GM12875 (cell line): ENCODE measurements around the gene GMPPA.

Experiments
- H3K4me3 ChIP-seq: one replicate; pipeline ENCODE4 v1.5.1; 2011; ENCODE audit warnings: low read depth, low read length, control low read depth
- TF ChIP-seq, protein P1 (sequence below): IDR thresholded peaks from 2 replicates; pipeline ENCODE4 v1.5.1; 2011; ENCODE audit warnings: low read depth, mild to moderate bottlenecking, control low read depth, inconsistent platforms, low read length, moderate library complexity, borderline replicate concordance; ENCODE audit not compliant: insufficient read depth

The GMPPA gene

DNA sequence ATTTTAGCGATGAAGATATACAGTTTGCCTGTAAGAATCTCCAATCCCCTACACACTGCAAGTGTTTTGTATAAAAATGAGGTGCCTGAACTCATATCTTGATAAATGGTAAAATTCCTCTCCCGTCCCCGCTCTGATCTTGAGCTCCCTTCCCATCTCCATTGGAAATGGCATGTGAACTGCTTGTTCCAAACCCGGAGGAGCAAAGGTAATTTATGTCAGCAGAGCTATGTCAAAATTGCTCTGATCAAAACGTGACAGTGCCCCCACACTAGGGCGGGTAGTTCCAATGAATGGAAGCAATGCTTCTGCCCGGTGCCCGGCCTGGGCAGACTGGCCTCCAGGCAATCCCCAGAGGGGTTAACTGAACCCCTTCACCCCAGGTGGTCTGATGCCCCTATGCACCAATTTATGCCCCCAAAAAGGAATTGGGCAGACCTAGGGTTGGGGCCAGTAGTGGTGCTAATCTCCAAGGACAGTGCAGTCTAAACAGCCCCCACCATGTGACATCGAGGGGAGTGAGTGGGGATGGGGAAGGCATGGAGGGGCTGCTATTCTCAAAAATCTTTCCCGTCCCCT lies 3.6 kb upstream of the GMPPA start:
- no peak overlapping the region for H3K4me3 ChIP-seq
- TF ChIP-seq, protein P1, sequence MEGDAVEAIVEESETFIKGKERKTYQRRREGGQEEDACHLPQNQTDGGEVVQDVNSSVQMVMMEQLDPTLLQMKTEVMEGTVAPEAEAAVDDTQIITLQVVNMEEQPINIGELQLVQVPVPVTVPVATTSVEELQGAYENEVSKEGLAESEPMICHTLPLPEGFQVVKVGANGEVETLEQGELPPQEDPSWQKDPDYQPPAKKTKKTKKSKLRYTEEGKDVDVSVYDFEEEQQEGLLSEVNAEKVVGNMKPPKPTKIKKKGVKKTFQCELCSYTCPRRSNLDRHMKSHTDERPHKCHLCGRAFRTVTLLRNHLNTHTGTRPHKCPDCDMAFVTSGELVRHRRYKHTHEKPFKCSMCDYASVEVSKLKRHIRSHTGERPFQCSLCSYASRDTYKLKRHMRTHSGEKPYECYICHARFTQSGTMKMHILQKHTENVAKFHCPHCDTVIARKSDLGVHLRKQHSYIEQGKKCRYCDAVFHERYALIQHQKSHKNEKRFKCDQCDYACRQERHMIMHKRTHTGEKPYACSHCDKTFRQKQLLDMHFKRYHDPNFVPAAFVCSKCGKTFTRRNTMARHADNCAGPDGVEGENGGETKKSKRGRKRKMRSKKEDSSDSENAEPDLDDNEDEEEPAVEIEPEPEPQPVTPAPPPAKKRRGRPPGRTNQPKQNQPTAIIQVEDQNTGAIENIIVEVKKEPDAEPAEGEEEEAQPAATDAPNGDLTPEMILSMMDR = no peak

DNA sequence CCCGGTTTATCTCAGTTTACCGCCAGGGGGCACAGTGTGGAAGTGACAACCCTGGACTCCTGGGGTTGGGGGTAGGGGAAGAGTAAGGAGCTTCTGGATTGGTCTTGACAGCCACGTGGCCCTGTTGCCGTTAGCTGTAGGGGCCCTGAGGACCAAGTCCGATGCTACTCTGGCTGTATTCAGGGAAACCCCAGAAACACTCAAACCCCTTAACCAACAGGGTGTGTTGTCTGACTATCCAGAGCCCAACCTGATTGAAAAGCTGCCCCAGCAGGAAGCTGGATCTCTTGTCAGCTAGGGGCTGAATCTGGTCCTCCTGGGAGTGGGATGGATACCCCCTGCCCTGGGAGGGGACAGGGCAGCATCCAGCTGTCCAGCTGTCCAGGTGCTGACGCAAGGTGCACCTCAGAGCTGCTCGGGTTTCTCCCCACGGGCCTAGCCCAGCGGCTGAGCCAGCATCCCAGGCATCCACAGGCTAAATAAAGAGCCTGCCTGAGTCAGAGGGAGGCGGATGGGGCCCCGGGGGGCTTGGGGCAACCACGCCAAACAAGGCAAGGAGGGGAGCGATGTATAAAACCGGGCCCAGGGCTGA lies 3.1 kb upstream of the GMPPA start:
- no peak overlapping the region for H3K4me3 ChIP-seq
- TF ChIP-seq, protein P1 = peak; percentile 62

GRCh38 chr2:219496247-219496824 lies 2.4 kb upstream of the GMPPA start:
- TF ChIP-seq, protein P1 = no peak
- no peak overlapping the region for H3K4me3 ChIP-seq

- TF ChIP-seq, protein P1 = no peak
- no peak overlapping the region for H3K4me3 ChIP-seq
Observed at GRCh38 chr2:219496825-219497494, 1.7 kb upstream of the GMPPA start.

DNA sequence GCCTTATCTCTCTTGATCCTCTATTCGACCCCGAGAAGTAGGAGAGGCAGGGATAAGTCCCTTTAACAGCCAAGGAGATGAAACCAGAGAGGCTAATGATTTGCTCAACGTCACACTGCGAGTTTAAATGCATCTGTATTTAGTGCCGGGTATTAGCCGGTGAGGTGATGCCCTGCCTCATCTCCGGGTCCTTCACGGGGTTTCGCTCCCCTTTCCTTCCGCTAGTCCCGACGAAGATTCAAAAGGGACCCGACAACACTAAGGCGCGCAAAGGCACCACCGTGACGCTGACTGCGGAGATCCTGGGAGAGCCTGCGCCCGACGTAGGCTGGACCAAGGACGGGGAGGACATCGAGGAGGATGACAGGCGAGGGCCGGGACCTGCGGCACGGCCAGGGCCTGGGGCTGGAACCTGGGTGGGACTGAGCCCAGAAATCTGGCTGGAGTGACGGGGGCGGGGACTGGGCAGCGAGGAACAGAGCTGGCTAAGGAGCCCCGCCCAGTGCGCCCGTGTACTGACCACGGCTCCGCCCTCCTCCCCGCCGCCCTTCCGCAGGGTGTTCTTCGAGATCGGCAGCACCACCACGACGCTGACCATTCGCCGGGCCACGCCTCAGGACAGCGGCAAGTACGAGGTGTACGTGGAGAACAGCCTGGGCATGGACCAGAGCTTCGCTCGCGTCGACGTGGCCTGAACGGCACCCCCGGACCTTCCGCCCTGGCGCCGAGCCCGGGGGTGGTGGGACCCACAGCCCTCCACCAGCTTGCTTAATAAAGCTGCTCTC lies 1.0 kb upstream of the GMPPA start:
- TF ChIP-seq, protein P1 = no peak

GRCh38 chr2:219499058-219499307 lies 292 bp downstream of the GMPPA start:
- H3K4me3 ChIP-seq = peak overlapping the region; percentile 83
- TF ChIP-seq, protein P1 = no peak

More for the DNA sequence above, 1.0 kb upstream of the GMPPA start:
- H3K4me3 ChIP-seq = peak overlapping the region; percentile 83
